NCI-H82 (cell line): ENCODE data around the gene SPATA21.
"Not testable (repeated sequence)": the region's sequence is repeated elsewhere in the genome, so short reads cannot be mapped to it uniquely, and the experiment has no call there.

Experiments
- DNase-seq: peaks from one replicate; lab custom pipeline; 2025; lab: John Stamatoyannopoulos, UW

SPATA21 gene

DNA sequence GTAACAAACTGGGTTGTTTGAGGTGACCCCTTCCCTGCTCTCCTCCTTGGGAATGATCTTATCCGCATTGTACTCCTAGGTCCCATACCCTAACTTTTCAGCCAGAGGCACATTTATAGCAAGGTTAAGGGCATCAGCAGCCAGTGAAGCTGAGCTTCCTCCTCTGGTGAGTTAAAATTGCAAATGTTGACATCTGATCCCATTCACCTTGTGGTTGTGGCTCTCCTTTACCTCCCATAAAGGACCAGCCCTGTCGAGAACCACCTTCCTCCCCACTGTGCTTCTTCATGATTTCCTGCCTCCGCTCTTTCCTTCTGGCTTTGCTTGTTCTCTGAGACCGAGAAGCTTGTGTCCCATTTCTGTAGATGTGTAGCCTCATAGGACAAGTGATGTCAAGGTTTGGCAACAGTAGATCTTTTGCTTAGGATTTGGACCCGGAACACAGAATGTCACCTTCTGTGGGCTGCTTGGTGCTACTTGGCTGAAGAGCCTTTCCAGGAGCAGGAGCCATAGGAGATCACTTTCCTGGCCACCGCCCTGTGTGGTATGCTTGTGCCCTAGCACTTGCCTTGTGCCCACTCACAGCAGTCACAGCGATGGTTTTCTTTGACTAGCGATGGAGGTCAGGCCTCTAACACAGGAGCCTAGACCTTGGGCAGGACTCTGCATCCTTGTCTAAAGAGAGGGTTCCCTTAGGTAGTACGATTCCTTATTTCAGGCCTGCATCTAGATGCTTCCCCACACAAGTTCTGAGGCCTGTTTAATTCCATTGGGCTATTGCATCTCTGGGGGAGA, 51.4 kb downstream of the SPATA21 start:
- DNase-seq: no peak

DNA sequence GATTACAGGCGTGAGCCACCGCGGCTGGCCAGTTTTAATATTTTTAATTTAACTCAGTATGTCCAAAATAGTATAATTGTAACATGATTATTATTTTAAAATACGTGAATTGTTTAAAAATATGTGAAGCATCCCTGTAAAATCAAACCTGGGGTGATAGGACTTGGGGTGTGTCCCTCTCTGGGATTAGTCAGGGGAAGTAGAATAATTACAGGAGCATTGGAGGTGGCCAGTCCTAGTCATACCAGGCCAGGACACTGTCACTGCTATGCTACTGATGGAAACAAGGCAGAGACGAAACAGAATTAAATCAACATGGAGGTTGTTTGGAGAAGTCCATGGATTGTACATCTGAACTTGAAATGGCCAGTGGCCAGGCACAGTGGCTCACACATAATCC, 53.3 kb downstream of the SPATA21 start:
- DNase-seq: no peak

GRCh38 chr1:16380868-16381267, 56.4 kb downstream of the SPATA21 start:
- DNase-seq: no peak

- no peak for DNase-seq
These were observed 58.8 kb downstream of the SPATA21 start for GRCh38 chr1:16378443-16378842.

GRCh38 chr1:16376971-16377370, 60.3 kb downstream of the SPATA21 start:
- DNase-seq: no peak

- no peak for DNase-seq
These were observed 61.5 kb downstream of the SPATA21 start for GRCh38 chr1:16375521-16376340.

DNA sequence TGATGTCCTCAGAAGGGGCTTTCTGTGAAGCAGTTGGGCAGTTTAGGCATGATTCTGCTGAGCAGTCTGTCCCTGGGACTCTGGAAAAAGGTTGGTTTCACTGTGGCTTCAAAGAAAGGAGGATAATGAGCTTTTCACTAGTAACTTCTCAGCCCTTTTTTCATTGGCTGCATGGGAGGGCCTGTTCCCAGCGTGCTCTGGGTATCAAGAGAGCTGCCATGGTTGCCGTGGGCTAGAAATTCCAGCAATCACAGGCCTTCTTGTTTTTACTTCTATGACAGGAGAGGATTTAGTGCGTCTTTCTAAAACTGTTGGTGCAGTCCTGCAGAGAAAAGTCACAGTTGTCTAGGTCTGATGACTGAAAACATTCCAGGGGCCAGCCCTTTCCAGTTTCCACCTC, 63.0 kb downstream of the SPATA21 start:
- DNase-seq: no peak

- no peak for DNase-seq
These were observed 64.5 kb downstream of the SPATA21 start for GRCh38 chr1:16372535-16373285.

GRCh38 chr1:16371725-16372124, 65.5 kb downstream of the SPATA21 start:
- no peak for DNase-seq

- DNase-seq: no peak
These were observed 67.4 kb downstream of the SPATA21 start for GRCh38 chr1:16369821-16370220.

DNA sequence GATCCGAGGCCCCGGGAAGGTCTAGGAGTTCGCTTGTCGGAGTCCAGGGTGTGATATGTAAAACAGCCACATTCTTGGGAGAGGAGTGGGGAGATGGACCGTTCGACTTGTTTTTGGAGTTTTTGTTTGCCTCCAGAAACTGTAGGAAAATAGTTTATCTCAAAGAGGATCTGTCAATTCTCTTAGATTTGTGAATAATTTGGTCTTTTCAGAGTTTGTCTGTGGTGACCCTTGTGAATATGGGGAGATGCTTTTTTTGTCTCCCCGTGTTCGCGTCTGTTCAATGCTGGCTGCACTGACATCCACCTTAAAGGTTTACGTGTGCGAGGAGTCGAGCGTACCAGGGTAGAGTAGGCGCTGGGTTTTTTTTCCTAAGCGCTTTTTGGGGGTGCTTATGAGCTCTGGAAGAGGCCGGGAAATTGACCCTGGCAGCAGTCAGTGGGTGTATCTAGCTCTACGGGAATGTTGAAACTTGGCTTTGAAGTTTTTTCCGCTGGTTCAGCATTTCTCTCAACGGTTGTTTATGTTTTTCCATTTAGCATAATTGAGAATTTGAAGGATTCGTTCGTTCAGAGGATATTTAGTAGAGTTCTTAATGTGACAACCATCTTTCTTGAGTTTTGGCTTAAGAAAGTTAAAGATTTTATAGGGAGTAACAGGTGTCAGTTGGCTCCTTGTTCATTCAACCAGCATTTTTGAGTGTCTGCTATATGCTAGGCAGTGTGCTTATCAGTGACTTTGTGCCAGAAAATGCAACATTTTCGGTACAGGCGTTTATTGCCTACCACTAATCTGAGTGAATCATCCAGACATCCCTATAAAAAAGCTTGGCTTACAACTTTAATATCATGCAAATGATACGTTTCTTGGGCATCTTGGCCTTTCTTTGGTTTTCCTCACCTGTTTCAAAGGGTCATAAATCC, 69.0 kb downstream of the SPATA21 start:
- no peak for DNase-seq

DNA sequence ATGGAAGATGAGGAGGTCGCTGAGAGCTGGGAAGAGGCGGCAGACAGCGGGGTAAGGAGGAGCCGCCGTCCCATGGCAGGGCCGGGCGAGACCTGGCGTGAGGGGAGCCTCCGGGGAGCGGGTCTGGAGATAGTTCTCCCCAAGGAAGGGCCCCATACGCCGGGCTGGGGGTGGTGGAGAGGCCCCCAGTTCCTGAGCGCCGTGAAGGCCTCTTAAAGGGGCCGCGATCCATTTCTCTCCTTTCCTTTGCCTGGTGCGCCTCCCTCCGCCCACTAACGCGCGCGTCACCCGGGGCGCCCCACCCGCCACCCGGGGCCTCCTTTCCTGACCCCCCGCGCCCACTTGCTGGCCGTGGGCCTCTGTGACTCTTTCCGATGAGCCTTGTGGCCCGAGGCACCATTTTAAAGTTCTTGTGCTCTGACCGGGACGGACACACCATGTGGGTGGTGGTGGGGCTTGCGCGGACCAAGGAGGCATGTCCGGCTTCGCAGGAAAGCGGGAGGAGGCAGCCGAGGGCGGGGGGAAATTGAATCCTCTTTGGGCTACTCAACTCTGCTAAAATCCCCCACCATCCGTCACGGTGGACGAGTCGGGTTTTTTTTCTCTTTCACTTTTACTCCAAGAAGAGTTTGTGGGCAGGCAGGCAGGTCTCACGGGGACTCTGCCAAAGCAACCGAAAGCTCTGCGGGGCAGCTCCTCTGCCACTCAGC, 69.8 kb downstream of the SPATA21 start:
- peak; percentile 93 for DNase-seq

DNA sequence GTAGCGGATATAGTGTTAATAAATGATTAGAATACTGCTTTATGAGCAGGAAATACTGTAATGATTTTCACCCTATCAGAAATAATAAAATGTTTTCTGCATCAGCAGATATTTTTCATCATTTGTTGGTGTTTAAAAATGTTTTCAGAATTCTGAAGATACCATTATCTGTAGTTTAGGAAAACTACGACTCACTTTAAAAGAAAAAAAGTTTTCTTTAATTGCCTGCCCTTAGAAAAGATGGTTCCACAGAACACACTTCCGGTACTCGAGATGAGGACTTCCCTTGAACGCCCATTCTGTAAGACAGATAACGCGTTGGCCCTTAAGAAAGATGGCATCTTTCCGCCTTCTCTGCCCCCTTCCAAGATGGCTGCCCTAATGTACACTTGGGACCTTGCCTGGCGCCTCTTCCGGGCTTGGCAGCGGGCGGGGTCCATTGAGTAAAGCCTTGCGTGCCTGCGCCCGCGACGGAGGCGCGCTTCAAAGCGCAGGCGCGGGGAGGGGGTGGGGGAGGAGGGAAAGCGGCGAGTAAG, 70.4 kb downstream of the SPATA21 start, which contains the start of gene SZRD1:
Gene SZRD1, plus strand, starts transcription at position 521 of the 536 bp plus-strand sequence. CDS start 16 bp downstream, outside the sequence.
- peak; percentile 100 for DNase-seq

DNA sequence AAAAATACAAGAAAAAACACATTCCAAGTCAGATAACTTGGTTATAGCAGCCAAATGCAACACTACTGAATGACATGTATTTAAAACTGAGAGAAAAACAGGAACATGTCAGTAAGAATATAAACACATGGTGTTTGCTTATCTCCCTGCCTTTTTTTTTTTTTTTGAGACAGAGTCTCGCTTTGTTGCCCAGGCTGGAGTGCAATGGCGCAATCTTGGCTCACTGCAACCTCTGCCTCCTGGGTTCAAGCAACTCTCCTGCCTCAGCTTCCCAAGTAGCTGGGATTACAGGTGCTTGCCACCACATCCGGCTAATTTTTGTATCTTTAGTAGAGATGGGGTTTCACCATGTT, 72.1 kb downstream of the SPATA21 start:
- DNase-seq: not testable (repeated sequence)

DNA sequence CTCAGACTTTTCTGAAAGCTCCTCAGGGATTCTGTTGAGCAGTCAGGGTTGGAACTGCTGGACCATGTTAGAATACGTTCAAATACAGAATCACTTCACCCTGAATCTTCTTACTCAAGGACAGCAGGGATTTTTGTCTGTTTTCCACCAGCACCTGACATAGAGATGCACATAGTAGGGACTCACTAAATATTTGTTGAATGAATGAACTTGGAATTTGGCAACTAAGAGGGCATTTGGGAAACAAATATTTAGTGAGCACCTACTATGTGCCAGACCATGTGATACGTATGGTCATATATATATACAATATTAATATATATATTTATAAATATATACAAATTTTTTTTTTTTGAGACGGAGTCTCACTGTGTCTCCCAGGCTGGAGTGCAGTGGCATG, 80.4 kb downstream of the SPATA21 start:
- DNase-seq: no peak

DNA sequence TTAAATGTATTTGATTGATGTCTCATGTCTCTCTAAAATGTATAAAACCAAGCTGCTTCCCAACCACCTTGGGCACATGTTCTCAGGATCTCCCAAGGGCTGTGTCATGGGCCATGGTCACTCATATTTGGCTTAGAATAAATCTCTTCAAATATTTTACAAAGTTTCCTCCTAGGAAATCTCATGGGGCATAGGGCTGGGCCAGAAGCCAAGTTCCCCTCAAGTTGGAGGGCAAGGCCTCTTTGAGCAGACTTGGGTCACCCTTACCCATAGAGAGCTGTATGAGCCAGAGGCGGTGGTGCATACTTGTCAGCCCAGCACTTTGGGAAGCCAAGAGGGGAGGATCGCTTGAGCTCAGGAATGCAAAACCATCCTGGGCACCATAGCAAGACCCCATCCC, 82.6 kb downstream of the SPATA21 start:
- no peak for DNase-seq

- peak; percentile 76 for DNase-seq
These were observed 84.2 kb downstream of the SPATA21 start for GRCh38 chr1:16352842-16353535.

- DNase-seq: peak; percentile 97
These were observed 85.0 kb downstream of the SPATA21 start, which contains the start of gene FBXO42 for GRCh38 chr1:16351994-16352841. Gene FBXO42, minus strand, starts transcription at chr1:16352480. Its CDS starts 37,062 bp downstream, at chr1:16315418.
